ENCODE data around the gene PRADC1. TPM values are rescaled to one million over a fixed set of nuclear protein-coding genes. Genes with fewer than 3 reads are reported as not detected.

PRADC1 gene
- total and polyA plus RNA-seq, 9 of the 15 experiments (the other 6 are each of a cell fraction or from before 2014, with no cell fraction given), result 7.3 to 47.4 (median 34.2) TPM

DNA sequence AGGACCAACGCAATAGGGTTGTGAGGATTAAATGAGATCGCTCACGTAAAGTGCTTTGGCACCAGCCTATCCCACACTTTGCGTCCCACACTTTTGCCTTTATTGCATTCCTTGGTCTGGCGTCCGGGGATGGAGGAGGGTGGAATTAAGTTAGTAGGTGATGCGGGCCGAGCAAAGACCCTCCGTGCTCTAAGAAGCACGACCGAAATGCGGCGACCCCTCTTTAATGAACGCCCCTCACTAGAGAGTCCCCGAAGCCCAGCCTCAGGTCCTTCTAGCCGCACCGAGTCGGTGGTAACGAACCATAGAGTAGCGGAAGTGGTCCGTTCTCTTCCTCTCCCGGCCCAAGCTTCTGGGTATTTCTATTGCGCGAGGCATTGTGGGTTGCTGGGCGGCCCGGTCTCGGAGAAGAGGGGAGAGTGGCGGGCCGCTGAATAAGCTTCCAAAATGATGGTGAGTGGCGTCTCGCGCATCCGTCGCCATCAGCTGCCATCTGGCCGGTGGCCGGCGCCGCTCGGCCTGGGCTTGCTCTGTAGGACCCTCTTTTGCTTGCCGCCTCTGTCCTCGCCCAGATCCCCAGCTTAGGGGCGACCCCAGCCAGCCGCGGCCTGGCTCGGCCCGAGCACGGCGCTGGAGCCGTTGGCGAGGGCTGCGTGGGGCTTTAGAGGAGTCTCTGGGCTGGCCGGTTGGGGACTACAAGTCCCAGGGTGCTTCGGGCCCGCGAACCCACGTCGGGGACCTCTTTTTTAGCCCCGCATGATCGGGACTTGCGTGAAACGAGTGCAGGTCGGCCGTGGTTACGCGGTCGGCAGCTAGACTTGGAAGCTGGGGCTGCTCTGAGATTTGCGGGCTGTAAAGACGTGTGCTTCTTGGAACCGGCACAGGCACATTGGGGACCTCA lies 1.1 kb upstream of the PRADC1 start, which contains the start of gene CCT7 (continued):
- TF ChIP-seq MTA3 (IDR thresholded peaks at IDR 0.05; ENCODE audit: borderline replicate concordance) (peak; percentile 27; the same call in 1 of the 2 replicates), SMARCC2 (IDR thresholded peaks at IDR 0.05; ENCODE audit: low read depth) (no peak), ZC3H4 (CRISPR knock-in tag; IDR thresholded peaks at IDR 0.05; ENCODE audit: borderline replicate concordance) (no peak), TCFL5 (CRISPR knock-in tag; conservative IDR thresholded peaks at IDR 0.05) (no peak), NUFIP1 (IDR thresholded peaks at IDR 0.05; ENCODE audit: partially characterized antibody) (no peak), ZNF780A (CRISPR knock-in tag; IDR thresholded peaks at IDR 0.05) (no peak), CCAR2 (IDR thresholded peaks at IDR 0.05; ENCODE audit: low read depth, low read length) (no peak), SMARCA4 (IDR thresholded peaks at IDR 0.05) (no peak; the same call in 1 of the 2 replicates), RFX7 (CRISPR knock-in tag; IDR thresholded peaks at IDR 0.05) (0 out of 2 replicates have a peak, but pooled peaks have one; percentile 35), PHF21A (IDR thresholded peaks at IDR 0.05; ENCODE audit: borderline replicate concordance, low read depth) (no peak), FOXK1 (CRISPR knock-in tag; IDR thresholded peaks at IDR 0.05; ENCODE audit: borderline replicate concordance) (peak; percentile 49; the same call in 1 of the 2 replicates), ZNF133 (CRISPR knock-in tag; IDR thresholded peaks at IDR 0.05) (no peak), ZNF134 (CRISPR knock-in tag; conservative IDR thresholded peaks at IDR 0.05) (0 out of 2 replicates have a peak, but pooled peaks have one; percentile 34), TRIM28 (IDR thresholded peaks at IDR 0.05) (no peak), TEAD1 (CRISPR knock-in tag; IDR thresholded peaks at IDR 0.05) (no peak; a peak in 1 of 4 replicates), ZFP30 (CRISPR knock-in tag; IDR thresholded peaks at IDR 0.05; ENCODE audit: borderline replicate concordance) (no peak), ZNF217 (CRISPR knock-in tag; IDR thresholded peaks at IDR 0.05) (no peak), ZNF584 (CRISPR knock-in tag; IDR thresholded peaks at IDR 0.05; ENCODE audit: low read depth) (no peak)
- TF ChIP-seq, protein P1, sequence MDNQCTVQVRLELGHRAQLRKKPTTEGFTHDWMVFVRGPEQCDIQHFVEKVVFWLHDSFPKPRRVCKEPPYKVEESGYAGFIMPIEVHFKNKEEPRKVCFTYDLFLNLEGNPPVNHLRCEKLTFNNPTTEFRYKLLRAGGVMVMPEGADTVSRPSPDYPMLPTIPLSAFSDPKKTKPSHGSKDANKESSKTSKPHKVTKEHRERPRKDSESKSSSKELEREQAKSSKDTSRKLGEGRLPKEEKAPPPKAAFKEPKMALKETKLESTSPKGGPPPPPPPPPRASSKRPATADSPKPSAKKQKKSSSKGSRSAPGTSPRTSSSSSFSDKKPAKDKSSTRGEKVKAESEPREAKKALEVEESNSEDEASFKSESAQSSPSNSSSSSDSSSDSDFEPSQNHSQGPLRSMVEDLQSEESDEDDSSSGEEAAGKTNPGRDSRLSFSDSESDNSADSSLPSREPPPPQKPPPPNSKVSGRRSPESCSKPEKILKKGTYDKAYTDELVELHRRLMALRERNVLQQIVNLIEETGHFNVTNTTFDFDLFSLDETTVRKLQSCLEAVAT (IDR thresholded peaks at IDR 0.05), result no peak
- TF ChIP-seq, protein P2, sequence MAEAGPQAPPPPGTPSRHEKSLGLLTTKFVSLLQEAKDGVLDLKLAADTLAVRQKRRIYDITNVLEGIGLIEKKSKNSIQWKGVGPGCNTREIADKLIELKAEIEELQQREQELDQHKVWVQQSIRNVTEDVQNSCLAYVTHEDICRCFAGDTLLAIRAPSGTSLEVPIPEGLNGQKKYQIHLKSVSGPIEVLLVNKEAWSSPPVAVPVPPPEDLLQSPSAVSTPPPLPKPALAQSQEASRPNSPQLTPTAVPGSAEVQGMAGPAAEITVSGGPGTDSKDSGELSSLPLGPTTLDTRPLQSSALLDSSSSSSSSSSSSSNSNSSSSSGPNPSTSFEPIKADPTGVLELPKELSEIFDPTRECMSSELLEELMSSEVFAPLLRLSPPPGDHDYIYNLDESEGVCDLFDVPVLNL (CRISPR knock-in tag; IDR thresholded peaks at IDR 0.05; ENCODE audit: low read depth), result no peak
- TF ChIP-seq, protein P3, sequence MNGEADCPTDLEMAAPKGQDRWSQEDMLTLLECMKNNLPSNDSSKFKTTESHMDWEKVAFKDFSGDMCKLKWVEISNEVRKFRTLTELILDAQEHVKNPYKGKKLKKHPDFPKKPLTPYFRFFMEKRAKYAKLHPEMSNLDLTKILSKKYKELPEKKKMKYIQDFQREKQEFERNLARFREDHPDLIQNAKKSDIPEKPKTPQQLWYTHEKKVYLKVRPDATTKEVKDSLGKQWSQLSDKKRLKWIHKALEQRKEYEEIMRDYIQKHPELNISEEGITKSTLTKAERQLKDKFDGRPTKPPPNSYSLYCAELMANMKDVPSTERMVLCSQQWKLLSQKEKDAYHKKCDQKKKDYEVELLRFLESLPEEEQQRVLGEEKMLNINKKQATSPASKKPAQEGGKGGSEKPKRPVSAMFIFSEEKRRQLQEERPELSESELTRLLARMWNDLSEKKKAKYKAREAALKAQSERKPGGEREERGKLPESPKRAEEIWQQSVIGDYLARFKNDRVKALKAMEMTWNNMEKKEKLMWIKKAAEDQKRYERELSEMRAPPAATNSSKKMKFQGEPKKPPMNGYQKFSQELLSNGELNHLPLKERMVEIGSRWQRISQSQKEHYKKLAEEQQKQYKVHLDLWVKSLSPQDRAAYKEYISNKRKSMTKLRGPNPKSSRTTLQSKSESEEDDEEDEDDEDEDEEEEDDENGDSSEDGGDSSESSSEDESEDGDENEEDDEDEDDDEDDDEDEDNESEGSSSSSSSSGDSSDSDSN (IDR thresholded peaks at IDR 0.05; ENCODE audit: borderline replicate concordance in 1 of 2, low read depth in 2 of 2, low read length in 2 of 2), result 0 out of 4 replicates have a peak, but pooled peaks of 1 of the 2 experiments have one; percentile 24
- TF ChIP-seq, protein P4, sequence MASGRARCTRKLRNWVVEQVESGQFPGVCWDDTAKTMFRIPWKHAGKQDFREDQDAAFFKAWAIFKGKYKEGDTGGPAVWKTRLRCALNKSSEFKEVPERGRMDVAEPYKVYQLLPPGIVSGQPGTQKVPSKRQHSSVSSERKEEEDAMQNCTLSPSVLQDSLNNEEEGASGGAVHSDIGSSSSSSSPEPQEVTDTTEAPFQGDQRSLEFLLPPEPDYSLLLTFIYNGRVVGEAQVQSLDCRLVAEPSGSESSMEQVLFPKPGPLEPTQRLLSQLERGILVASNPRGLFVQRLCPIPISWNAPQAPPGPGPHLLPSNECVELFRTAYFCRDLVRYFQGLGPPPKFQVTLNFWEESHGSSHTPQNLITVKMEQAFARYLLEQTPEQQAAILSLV (tag; IDR thresholded peaks at IDR 0.05), result no peak

All from K562 (cell line).